ENCODE results near the gene PCDHGB7.
"Not testable (repeated sequence)": the region's sequence is repeated elsewhere in the genome, so short reads cannot be mapped to it uniquely, and the experiment has no call there.

PCDHGB7 gene

DNA sequence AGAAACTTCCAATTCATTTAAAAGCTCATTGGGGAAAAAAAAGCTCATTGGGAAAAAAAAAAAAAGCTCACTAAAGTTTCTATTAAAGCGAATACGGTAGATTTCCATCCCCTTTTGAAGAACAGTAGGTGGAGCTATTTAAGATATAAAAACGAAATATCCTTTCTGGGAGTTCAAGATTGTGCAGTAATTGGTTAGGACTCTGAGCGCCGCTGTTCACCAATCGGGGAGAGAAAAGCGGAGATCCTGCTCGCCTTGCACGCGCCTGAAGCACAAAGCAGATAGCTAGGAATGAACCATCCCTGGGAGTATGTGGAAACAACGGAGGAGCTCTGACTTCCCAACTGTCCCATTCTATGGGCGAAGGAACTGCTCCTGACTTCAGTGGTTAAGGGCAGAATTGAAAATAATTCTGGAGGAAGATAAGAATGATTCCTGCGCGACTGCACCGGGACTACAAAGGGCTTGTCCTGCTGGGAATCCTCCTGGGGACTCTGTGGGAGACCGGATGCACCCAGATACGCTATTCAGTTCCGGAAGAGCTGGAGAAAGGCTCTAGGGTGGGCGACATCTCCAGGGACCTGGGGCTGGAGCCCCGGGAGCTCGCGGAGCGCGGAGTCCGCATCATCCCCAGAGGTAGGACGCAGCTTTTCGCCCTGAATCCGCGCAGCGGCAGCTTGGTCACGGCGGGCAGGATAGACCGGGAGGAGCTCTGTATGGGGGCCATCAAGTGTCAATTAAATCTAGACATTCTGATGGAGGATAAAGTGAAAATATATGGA lies 13.0 kb downstream of the PCDHGB7 start, which contains the start of gene PCDHGA12:
Gene PCDHGA12 (plus strand): TSS at position 176 of the 782 bp plus-strand sequence. CDS start 253 bp downstream, at position 429.
- DNase-seq, result peak; percentile 10

DNA sequence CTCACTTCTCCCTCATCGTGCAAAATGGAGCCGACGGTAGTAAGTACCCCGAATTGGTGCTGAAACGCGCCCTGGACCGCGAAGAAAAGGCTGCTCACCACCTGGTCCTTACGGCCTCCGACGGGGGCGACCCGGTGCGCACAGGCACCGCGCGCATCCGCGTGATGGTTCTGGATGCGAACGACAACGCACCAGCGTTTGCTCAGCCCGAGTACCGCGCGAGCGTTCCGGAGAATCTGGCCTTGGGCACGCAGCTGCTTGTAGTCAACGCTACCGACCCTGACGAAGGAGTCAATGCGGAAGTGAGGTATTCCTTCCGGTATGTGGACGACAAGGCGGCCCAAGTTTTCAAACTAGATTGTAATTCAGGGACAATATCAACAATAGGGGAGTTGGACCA lies 13.8 kb downstream of the PCDHGB7 start:
- DNase-seq, result no peak

DNA sequence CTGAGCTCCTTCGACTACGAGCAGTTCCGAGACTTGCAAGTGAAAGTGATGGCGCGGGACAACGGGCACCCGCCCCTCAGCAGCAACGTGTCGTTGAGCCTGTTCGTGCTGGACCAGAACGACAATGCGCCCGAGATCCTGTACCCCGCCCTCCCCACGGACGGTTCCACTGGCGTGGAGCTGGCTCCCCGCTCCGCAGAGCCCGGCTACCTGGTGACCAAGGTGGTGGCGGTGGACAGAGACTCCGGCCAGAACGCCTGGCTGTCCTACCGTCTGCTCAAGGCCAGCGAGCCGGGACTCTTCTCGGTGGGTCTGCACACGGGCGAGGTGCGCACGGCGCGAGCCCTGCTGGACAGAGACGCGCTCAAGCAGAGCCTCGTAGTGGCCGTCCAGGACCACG lies 14.8 kb downstream of the PCDHGB7 start:
- DNase-seq, result not testable (repeated sequence)

DNA sequence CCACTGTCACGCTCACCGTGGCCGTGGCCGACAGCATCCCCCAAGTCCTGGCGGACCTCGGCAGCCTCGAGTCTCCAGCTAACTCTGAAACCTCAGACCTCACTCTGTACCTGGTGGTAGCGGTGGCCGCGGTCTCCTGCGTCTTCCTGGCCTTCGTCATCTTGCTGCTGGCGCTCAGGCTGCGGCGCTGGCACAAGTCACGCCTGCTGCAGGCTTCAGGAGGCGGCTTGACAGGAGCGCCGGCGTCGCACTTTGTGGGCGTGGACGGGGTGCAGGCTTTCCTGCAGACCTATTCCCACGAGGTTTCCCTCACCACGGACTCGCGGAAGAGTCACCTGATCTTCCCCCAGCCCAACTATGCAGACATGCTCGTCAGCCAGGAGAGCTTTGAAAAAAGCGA lies 15.2 kb downstream of the PCDHGB7 start:
- not testable (repeated sequence) for DNase-seq

DNA sequence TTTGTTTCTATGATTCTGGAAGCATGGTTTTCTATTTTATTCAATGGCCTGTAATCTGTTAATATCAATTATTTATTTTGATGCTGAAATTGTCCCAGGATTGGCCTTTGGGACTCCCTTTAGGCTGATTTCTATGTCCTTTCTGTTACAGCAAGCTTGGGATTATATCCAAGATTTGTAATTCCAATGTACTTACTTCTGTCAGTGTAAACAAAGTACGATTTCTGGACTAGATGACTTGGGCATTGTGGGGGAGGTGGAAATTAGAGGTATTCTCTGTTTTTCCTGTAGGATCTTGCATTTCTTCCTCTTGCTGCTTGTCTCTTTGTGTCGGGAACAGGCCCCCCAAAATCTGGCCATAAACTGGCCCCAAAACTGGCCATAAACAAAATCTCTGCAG lies 16.5 kb downstream of the PCDHGB7 start:
- no peak for DNase-seq

DNA sequence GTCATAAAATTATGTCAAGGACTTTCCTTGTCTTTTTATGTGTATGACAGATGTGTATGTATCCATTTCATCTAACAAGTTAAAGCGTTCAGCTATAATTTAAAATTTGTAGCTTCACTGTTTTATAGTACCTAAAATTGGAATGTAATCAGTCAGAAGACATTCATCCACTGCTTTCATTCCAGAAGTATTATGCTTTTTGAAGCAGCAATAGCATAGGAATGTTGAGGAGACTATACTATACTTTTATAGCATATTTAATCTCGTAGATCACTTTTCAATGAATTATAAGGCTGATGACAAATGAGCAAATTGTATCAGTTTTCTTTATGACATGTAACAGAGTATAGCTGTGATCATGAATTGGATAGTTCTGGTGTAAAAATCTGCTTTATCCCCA lies 19.7 kb downstream of the PCDHGB7 start:
- no peak for DNase-seq

DNA sequence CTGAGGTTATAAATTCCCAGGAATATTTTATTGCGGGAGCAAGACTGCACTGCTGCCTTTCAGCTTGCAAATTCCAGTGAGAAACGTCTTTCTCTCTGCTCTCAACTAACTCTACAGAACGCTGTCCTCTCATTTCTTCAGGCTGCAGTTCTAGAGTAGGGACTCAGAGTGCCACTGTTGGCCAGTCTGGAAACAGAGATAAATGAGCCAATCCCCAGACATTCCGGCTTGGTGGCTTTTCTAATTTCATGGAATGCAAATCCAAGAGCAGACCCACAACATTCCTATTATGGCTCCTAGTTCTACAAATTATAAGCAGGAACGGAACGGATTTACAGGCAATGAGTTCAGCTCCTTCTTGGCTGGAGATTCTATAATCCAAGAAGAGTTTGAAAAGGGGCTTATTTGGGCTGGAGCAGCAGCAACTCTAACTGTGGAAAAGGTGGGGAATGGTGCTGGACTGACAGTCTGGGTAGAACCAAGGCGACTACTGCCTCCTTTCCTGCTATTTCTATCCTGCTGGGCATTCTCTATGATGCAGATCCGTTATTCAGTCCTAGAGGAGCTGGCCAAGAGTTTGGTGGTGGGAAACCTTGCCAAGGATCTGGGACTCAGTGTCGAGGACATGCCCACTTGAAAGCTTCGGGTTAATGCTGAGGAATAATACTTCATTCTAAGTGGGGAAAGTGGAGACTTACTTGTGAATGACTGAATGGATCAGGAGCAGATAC lies 22.1 kb downstream of the PCDHGB7 start:
- no peak for DNase-seq

DNA sequence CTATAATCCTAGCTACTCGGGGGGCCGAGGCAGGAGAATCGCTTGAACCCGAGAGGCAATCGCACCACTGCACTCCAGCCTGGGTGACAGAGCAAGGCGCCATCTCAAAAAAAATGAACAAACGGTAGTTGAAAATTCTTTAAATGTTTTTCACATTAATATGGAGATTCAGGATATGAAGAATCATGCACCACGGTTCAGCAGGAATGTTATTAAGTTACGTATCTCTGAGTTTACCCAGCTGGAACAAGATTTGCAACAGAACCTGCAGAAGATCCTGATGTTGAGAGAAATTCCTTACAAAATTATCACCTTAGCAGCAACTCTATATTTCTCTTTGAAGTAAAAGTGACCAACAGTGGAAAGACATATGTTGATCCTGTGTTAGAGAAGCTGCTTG lies 22.9 kb downstream of the PCDHGB7 start:
- DNase-seq, result no peak

DNA sequence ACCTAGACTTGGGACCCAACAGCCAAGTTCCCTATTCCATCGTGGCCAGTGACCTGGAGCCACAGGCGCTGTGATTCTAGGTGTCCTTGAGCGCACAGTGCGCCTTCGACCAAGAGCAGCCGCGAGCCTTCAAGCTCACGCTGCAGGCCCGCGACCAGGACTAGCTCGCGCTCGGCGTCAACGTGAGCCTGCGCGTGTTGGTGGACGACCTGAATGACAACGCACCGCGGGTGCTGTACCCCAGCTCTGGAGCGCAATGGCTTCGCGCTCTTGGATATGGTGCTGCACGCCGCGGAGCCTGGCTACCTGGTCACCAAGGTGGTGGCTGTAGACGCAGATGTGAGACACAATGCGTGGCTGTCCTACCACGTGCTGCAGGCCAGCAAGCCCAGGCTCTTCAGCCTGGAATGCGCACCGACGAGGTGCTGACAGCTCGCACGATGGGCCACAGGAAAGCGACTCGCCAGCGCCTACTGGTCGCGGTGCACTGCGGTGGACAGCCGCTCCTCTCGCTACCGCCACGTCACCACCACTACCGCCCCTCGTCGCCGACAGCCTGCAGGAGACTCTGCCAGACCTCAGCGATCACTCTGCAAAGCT lies 24.2 kb downstream of the PCDHGB7 start:
- DNase-seq, result no peak

DNA sequence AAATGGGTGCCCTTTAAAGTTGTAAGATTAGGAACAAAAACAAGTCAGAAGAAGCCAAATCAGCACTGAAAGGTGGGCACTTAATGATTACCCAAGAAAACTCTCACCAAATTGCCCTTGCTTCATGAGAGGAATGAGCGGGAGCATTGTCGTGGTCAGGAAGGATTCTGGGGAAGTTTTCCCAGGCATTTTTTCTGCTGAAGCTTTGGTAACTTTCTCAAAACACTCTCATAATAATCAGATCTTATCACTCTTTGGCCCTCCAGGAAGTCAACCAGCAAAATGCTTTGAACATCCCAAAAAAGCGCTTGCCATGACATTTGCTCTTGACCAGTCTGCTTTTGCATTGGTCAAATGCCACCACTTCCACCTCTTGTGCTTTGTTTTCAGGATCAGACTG lies 47.9 kb downstream of the PCDHGB7 start:
- no peak for DNase-seq
